HepG2 (cell line): ENCODE data around the gene KLHL21. TPM values are rescaled to one million over a fixed set of nuclear protein-coding genes. Genes with fewer than 3 reads are reported as not detected.
A peak's percentile ranks its signal among the peaks of the same experiment; 100 is the strongest.

Experiments used
- ATF2 ChIP-seq: sonication (generic); formaldehyde crosslinking; IDR thresholded peaks from 2 replicates; pipeline ENCODE4 v1.4.0; 2020; ENCODE audit warnings: missing genetic modification reagents
- CENPX ChIP-seq: sonication (generic); formaldehyde crosslinking; IDR thresholded peaks from 2 replicates; pipeline ENCODE4 v1.9.0; 2021; ENCODE audit warnings: mild to moderate bottlenecking, missing genetic modification reagents, moderate library complexity
- GLI4 ChIP-seq: sonication (generic); formaldehyde crosslinking; IDR thresholded peaks from 2 replicates; pipeline ENCODE4 v1.5.1; 2020; ENCODE audit warnings: missing genetic modification reagents, mild to moderate bottlenecking, moderate library complexity, borderline replicate concordance
- JARID2 ChIP-seq: sonication (generic); formaldehyde crosslinking; IDR thresholded peaks from 2 replicates; pipeline ENCODE4 v1.8.1; 2023; ENCODE audit warnings: missing genetic modification reagents, inconsistent platforms; ENCODE audit not compliant: insufficient replicate concordance
- KLF9 ChIP-seq: IDR thresholded peaks from 2 replicates; pipeline ENCODE4 v1.6.1; 2016; ENCODE audit warnings: low read depth
- MED13 ChIP-seq: sonication (generic); formaldehyde crosslinking; IDR thresholded peaks from 2 replicates; pipeline ENCODE4 v1.5.0; 2020; ENCODE audit warnings: missing genetic modification reagents
- MLLT10 ChIP-seq: sonication (generic); formaldehyde crosslinking; IDR thresholded peaks from 2 replicates; pipeline ENCODE4 v1.4.0; 2020; ENCODE audit warnings: missing genetic modification reagents
- PAF1 ChIP-seq: IDR thresholded peaks from 2 replicates; pipeline ENCODE4 v1.6.1; 2016; ENCODE audit warnings: missing genetic modification reagents, missing compliant biosample characterization
- PRDM4 ChIP-seq: sonication (generic); formaldehyde crosslinking; IDR thresholded peaks from 2 replicates; pipeline ENCODE4 v1.9.0; 2021; ENCODE audit warnings: missing genetic modification reagents, borderline replicate concordance
- RAD51 ChIP-seq: fragments of 450-650 bp; IDR thresholded peaks from 2 replicates; pipeline ENCODE4 v1.6.1; 2016; ENCODE audit warnings: borderline replicate concordance
- THAP7 ChIP-seq: sonication (generic); formaldehyde crosslinking; IDR thresholded peaks from 2 replicates; pipeline ENCODE4 v1.8.1; 2023; ENCODE audit warnings: mild to moderate bottlenecking, missing genetic modification reagents
- ZFP36L2 ChIP-seq: sonication (generic); formaldehyde crosslinking; IDR thresholded peaks from 2 replicates; pipeline ENCODE4 v1.4.0; 2020; ENCODE audit warnings: missing genetic modification reagents
- ZNF18 ChIP-seq: sonication (generic); formaldehyde crosslinking; IDR thresholded peaks from 2 replicates; pipeline ENCODE4 v1.8.0; 2022; ENCODE audit warnings: mild to moderate bottlenecking, missing genetic modification reagents; ENCODE audit not compliant: insufficient replicate concordance
- ZNF331 ChIP-seq: sonication (generic); formaldehyde crosslinking; IDR thresholded peaks from 2 replicates; pipeline ENCODE4 v1.4.0; 2020; ENCODE audit warnings: missing genetic modification reagents
- ZNF609 ChIP-seq: sonication (generic); formaldehyde crosslinking; IDR thresholded peaks from 2 replicates; pipeline ENCODE4 v1.4.0; 2020; ENCODE audit warnings: mild to moderate bottlenecking, missing genetic modification reagents, borderline replicate concordance
- ZNF674 ChIP-seq: sonication (generic); formaldehyde crosslinking; IDR thresholded peaks from 2 replicates; pipeline ENCODE4 v1.5.0; 2020; ENCODE audit warnings: low read depth, mild to moderate bottlenecking, missing genetic modification reagents
- ZNF792 ChIP-seq: IDR thresholded peaks from 2 replicates; pipeline ENCODE4 v1.6.1; 2016
- polyA plus RNA-seq, 8 experiments: library from polyadenylated mRNA; depleted of rRNA in 3 of 8; stranded (reverse) in 7 of 8; unstranded in 1 of 8; fragments of >200 nt; fragmentation: Illumina TruSeq in 4 of 8; extraction: Trizol in 4 of 8; gene quantifications; 2 replicates each; pipeline versions ENCODE4 v1.2.1 to v1.2.3, GENCODE V29; 2011 to 2016; ENCODE audit warnings: low read depth in 4 of 8, missing spikeins in 1 of 8, mixed read lengths in 1 of 8; ENCODE audit not compliant: insufficient read depth in 1 of 8
- total RNA-seq, 5 experiments: library from RNA; depleted of rRNA; stranded (reverse); fragments of >200 nt; fragmentation: Illumina TruSeq; extraction: Trizol; gene quantifications; 2 replicates each; pipeline ENCODE4 v1.2.3, GENCODE V29; 2016; ENCODE audit warnings: low read depth in 1 of 5

KLHL21 gene
- total and polyA plus RNA-seq, 2 of the 13 experiments (the other 11 are each of a cell fraction or from before 2014, with no cell fraction given), result 14.8 to 25.0 TPM

DNA sequence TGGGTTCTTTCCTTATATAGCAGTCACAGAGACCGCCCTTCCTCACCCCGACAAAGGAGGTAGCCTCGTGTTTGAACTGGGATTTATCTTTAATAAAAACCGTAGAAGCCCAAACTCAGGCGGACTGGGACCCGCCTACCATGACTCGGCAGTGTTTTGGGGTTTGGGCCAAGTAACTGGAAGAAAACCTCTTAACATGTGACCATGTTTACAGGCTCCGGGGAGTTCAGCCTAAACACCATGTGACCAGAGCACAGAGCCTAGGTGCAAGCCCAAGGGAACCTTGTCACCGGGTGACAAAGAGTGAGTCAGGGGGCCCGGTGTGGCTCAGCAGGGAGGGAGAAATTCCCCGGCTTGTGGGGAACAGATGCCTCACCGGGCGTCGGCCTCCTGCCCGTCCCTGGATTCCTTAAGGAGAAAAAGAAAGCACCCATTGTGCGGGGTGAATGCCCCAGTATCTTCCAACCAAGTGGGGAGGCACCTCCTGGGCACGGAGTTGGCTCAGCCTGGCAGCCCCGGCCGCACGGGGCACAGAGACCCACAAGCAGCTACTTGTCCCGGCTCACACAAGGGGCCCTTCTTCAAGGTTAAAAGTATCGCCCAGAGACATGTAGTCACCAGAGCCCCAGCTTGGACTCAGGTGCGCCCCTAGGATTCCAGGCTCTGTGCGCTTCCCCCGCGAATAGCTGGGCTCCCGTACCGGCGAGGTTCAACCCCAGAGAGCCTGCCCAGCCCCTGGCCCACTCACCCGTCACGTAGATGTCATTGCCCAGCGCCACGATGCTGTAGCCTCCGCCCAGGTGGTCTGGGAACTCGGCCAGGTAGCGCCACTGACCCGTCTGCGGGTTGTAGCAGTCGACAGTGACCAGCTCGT is 1.4 kb downstream of the KLHL21 start (continued):
- no peak; the same call in 1 of the 2 replicates for TF ChIP-seq ZNF609 (CRISPR knock-in tag)
- no peak; the same call in 1 of the 2 replicates for TF ChIP-seq THAP7 (CRISPR knock-in tag)
- no peak for TF ChIP-seq JARID2 (CRISPR knock-in tag)
- TF ChIP-seq MLLT10 (CRISPR knock-in tag), result no peak
- TF ChIP-seq ZNF792 (CRISPR knock-in tag), result no peak
- TF ChIP-seq KLF9 (CRISPR knock-in tag), result no peak
- no peak for TF ChIP-seq ZNF331
- TF ChIP-seq MED13 (CRISPR knock-in tag), result no peak
- TF ChIP-seq CENPX (CRISPR knock-in tag), result no peak
- no peak for TF ChIP-seq ZFP36L2 (CRISPR knock-in tag)
- TF ChIP-seq ATF2 (CRISPR knock-in tag), result no peak
- TF ChIP-seq PRDM4 (CRISPR knock-in tag), result no peak
- TF ChIP-seq PAF1, result no peak
- TF ChIP-seq ZNF18 (CRISPR knock-in tag), result no peak
- TF ChIP-seq RAD51, result peak; percentile 74
- TF ChIP-seq ZNF674 (CRISPR knock-in tag), result no peak
- TF ChIP-seq GLI4, result 0 out of 2 replicates have a peak, but pooled peaks have one; percentile 70
